Kasumi-1 (cell line): Measurements from ENCODE around the gene MOCOS.
"Not testable (repeated sequence)": the region's sequence is repeated elsewhere in the genome, so short reads cannot be mapped to it uniquely, and the experiment has no call there.

Experiments
- DNase-seq, 2 experiments: peaks; one replicate each; lab custom pipeline; 2025; lab: John Stamatoyannopoulos, UW

Gene MOCOS

DNA sequence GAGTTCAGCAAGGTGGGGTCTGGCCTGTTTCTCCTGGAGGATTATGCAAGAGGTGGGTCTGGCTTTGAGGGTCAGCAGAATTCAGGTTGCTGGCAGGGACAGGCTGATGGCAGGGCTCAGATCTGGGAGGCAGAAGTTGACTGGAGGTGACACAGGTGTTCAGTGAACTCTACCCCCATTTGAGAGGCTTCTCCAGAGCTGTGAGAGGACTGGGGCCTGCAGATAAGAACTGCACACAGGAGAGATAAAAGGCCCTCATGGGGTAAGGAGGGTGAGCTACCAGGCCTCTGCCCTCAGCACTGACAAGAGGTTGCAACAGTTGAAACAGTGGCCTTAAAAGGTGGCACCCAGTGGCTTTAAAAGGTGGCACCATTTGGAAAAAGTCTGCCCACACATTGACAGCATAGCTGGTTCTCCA, 13.1 kb downstream of the MOCOS start:
- no peak for DNase-seq

DNA sequence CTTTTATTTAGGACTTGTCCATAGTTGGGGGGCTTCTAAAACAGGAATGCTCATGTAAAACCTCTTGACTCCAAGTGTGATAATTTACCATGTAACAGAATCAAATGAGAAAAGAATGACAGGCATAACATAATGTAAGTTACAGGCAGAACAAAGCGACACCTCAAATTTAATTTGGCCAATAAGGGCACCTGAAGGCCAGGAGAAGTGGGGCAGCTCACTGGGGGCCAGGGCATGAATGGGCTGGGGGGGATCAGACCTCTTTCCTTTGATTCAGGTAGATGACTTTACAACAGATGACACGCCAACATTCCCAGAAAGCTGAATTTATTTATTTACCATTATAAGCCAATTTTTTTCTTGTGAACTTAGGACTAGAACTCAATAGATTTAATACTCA, 14.5 kb downstream of the MOCOS start:
- no peak for DNase-seq

DNA sequence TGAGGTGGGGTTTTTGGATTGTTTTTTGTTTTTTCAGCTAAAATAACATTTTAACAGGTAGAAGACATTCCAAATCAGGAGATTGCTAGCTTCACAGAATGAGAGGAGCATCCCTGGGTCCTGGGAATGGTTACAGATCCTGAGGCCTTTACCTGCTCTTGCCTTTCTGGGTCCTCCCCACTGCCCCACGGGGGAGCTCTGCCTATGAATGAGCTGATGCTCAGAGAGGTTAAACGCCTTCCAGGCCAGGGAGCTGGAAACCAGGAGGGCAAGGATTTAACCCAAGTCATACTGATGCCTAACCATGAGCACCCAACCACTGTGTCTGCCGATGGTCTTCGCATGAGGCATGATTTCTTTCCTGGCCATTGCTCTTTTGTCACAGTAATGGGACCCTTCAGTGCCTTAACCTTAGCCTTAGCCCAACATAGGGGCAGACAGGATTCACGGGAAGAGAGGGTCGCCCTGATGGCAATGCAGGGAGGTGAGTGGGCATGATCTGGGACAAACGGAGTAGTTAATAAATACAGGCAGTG, 16.1 kb downstream of the MOCOS start:
- DNase-seq, result no peak

DNA sequence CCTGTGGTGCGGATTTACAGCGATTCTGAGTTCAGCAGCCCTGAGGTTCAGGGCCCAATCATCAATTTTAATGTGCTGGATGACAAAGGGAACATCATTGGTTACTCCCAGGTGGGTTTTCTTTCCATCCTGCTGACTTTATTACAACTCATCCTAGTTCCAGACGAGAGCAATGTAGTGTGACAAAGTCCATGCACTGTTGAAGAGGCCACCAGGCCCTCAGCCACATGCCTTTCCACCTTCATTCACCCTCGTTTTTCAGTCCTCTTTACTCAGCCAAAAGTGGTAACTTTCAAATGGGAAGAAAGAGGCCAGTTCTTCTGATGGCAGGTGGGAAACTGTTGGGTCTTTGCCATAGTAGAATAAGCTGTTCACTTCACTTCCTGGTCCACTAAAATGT, 17.9 kb downstream of the MOCOS start:
- no peak for DNase-seq

DNA sequence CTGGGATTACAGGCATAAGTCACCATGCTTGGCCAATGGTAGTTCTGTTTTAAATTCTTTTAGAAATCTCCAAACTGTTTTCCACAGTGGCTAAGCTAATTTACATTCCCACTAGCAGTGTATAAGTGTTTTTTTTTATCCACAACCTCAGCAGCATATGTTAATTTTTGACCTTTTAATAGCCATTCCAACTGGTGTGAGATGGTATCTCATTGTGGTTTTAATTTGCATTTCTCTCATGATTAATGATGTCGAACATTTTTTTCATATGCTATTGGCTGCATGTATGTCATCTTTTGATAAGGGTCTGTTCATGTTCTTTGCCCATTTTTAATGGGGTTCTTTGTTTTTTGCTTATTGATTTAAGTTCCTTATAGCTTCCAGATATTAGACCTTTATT, 20.0 kb downstream of the MOCOS start:
- DNase-seq, result no peak

DNA sequence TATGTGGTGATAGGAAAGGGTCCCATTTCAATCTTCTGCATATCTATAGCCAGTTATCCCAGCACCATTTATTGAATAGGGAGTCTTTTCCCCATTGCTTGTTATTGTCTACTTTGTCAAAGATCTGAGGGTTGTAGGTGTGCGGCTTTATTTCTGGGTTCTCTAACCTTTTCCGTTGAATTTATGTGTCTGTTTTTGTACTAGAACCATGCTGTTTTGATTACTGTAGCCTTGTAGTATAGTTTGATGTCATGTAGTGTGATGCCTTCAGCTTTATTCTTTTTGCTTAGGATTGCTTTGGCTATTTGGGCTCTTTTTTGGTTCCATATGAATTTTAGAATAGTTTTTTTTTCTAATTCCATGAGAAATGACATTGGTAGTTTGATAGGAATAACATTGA, 20.7 kb downstream of the MOCOS start:
- DNase-seq, result not testable (repeated sequence)

DNA sequence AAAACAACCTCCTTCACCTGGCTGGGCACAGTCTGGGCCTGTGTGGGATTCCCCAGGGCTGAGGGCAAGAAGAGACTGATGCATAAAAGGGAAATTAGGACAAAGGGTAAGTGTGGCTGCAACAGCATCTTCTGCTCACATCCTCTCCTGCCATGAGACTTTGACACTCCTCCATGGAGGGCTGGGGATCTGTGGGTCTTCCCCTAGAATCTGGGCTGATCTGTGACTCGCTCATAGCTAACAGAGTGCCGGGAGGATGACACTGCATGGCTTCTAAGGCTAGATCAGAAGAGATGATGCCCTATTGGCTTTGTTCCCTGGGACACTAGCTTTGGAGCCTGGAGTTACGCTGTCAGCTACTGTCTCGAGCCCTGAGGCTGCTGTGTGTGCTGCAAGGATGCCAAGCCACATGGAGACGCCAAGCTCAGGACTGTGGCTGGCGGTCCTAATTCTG, 24.3 kb downstream of the MOCOS start:
- no peak for DNase-seq

DNA sequence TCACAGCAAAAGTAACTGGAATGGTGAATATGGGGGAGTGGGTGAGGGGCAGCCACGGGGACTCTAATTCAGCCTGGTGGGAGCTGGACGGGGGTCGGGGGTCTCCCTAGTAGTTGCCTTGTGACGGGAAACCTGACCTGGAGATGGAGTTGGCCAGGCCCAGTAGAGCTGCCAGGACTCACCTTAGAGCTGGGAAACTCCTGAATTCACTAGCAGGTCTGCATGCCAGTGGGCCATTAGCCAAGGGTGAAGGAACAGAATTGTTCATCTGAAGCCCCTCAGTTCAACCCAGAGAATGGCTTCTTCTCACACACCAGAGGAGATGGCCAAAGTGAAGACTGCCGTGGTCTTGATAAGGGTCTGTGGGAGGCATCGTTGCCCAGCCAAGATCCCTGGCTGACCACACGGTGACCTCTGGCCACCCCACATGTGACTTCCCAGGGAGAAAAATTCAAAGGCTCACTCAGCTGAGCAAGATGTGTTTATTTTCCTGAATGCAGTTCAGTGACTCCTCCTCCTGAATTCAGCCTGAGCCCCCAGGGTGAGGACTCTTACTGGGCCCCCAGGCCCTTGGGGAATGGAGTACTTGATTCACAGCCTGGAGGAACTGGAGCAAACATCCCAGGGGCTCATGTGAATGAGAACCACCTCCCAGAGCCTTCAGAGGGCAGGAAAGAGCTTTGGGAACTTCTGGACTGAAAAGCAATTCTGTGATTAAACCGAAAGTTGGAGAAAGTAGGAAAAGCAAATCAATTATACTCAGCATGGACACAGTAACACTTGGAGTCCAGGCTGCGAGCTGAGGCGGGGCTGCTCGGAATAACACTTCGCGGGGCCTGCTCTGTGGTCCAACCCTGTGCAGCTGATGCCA, 25.2 kb downstream of the MOCOS start:
- DNase-seq, result no peak

DNA sequence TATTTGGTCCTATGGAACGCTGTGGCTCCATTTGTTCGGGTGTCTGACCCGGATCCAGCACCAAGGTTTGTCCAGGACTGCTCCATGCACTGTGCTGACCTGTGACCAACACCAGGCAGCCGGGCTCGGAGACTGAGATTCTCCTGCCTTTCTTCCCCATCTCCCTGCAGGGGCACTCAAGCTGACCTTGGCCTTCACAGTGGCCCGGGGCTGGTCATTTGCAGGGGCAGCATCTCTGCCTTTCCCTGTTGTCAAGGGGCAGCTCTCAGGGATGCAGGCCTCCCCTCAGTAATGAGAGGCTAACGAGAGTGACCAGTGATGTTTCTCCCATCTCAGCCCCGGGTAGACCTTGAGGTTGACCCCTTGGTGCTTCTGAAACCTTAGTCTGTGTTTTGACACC, 27.5 kb downstream of the MOCOS start:
- DNase-seq, result no peak

DNA sequence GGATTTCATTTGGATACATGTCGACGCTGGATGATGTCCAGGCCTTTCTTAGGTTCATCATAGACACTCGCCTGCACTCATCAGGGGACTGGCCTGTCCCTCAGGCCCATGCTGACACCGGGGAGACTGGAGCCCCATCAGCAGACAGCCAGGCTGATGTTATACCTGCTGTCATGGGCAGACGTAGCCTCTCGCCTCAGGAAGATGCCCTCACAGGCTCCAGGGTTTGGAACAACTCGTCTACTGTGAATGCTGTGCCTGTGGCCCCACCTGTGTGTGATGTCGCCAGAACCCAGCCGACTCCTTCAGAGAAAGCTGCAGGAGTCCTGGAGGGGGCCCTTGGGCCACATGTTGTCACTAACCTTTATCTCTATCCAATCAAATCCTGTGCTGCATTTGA, 28.3 kb downstream of the MOCOS start:
- DNase-seq, result no peak

DNA sequence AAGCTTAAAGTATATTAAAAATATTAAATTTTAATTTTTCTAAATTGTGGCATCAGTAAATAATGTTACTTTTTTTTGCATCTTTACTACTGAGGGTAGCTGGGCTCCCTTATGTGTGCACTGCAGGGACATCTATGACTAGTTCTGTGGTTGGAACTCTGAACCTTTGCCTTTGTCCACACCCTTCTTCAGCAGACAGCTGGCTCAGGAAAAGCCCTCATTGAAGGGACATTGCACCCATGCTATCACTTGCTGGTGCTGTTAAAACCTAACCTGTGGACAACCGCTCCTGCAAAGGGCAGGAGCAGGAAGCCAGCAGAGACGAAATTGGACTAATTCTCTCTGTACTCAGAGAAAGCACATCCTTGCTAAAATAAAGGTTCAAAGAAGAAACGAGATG, 30.1 kb downstream of the MOCOS start:
- no peak for DNase-seq

DNA sequence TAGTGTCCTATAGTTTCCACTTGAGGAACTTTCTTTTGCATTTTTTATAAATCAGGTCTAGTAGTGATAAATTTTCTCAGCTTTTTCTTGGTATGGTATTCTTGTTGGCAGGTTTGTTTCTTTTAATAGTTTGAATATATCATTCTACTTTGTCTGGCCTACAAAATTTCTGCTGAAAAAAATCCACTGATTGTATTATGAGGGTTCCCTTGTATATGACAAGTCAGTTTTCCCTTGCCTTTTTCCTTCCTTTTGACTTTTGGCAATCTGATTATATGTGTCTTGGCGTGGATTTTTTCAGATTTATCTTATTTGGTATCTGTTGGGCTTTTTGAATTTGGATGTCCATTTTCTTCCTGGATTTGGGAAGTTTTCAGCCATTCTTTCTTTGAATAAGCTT, 41.9 kb downstream of the MOCOS start:
- DNase-seq, result no peak

DNA sequence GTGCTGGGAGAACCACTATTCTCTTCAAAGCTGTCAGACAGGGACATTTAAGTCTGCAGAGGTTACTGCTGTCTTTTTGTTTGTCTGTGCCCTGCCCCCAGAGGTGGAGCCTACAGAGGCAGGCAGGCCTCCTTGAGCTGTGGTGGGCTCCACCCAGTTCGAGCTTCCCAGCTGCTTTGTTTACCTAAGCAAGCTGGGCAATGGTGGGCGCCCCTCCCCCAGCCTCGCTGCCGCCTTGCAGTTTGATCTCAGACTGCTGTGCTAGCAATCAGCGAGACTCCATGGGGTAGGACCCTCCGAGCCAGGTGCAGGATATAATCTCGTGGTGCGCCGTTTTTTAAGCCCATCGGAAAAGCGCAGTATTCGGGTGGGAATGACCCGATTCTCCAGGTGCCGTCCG, 53.2 kb downstream of the MOCOS start:
- not testable (repeated sequence) for DNase-seq

DNA sequence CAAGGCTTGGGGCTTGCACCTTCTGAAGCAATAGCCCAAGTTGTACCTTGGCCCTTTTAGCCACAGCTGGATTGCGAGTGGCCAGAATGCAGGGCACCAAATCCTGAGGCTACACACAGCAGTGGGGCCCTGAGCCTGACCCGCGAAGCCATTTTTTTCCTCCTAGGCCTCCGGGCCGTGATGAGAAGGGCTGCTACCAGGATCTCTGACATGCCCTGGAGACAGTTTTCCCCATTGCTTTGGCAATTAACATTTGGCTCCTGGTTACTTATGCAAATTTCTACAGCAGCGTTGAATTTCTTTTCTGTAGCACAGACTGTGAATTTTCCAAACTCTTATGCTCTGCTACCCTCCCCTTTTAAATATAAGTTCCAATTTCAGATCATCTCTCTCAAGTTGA, 54.5 kb downstream of the MOCOS start:
- DNase-seq, result no peak

DNA sequence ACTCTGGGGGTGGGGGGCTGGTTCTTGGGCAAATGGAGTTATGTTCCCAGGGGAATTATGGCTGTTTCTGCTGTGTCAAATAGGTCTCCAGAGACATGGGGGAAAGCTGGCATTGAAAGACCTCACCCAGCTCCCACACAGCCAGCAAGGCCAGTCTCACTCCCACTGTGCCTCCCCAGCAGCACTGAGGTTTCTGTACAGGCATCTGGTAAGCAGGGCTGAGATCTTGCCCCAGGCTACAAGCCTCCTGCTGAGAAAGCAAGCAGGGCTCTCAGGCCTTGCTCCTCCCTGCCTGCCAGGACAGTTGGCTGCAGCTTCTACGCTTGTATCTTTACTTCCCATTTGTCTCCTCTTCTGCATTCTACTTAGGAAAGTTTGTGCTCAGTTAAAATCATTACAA, 59.7 kb downstream of the MOCOS start:
- DNase-seq, result no peak

DNA sequence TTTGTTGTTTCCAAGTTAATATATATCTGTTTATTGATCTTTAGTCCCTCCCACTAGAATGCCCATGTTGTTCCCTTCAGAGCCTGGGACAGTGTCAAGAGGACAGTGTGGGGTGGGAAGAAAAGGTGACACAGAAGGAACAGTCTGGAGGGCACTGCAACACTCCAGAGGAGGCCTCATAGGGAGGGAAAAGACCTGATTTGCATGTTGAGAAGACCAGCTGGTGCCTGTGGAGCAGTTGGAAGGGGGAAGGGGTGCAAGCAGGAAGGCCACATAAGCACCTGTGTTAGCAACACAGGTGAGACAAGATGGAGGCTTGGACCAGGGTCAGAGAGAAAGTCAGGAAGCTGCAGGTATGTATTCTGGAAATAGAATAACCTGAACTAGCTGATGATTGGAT, 62.1 kb downstream of the MOCOS start:
- no peak for DNase-seq

DNA sequence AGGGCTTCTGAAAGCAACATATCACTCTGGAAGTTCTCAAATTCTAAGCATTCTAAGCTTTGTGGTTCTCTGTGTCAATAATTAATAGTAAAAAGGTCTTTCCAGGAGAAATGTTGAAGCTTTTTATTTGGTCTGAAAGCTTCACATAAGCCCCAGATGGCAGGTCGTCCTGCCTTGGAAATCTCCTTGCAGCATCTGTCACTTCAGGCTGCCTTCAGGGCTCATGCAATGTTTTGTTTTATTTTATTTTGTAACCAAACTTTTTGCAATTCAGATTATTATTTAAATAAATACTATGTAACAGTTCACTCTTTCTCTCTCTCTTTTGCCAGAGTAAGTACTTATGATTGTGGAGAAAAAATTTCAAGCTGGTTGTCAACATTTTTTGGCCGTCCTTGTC, 63.5 kb downstream of the MOCOS start:
- DNase-seq, result no peak

DNA sequence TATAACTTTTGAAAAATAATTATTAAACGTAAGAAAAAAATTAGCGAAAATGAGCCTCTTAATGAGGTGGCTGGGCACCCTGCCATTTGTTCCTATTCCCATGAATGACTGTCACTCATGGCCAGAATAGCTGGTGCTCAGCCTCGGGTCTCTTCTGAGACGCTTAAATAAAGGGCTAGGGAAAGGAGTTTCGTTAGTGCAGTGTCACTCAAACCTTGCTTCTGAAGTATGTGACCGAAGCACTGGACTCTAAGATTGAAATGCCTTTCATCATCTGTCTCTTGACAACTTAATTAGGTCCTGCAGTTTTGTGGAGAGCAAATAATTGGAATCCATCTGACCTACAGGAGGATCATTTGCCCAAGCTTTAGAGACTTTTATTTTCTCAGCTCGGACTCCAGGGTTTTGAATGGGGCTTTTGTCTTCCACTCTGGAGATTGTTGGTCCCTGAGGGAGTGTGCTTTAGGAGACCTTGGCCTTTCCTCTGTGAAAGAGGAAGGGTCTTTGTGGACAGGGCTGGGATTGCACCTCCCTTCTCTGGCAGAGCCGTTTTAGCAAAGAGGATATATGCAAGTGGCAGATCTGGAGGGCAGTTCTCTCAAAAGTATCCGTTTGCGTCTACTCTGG, 67.9 kb downstream of the MOCOS start:
- DNase-seq, result no peak

DNA sequence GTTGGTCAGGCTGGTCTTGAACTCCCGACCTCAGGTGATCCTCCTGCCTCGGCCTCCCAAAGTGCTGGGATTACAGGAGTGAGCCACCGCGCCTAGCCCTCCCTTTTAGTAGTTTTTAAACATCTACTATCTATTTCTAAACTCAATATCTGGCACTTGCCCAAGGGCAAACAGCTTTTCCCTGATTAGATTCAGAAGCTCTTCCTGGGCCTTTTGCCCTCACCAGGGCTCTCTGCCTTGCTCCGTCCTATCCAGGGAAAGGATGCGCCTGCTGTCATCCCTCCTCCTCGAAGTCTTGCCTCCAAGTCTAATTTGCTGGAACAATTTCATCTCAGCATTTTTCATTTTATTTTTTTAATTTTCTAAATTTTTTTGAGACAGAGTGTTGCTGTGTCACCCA, 68.8 kb downstream of the MOCOS start:
- DNase-seq, result no peak

DNA sequence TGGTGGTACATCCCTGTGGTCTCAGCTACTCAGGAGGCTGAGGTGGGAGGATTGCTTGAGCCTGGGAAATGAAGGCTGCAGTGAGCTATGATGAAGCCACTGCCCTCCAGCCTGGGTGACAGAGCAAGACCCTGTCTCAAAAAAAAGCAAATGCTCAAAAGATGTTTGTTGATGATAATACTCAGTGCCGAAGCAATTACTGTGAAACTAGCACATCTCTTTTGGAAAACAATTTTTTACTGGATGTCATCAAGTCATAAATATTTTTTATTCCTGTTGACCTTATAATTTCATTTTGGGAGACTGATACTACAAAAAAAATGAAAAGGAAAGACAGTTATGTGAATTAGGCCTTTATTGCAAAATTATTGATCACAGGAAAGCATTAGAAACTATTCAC, 75.7 kb downstream of the MOCOS start:
- DNase-seq, result no peak

DNA sequence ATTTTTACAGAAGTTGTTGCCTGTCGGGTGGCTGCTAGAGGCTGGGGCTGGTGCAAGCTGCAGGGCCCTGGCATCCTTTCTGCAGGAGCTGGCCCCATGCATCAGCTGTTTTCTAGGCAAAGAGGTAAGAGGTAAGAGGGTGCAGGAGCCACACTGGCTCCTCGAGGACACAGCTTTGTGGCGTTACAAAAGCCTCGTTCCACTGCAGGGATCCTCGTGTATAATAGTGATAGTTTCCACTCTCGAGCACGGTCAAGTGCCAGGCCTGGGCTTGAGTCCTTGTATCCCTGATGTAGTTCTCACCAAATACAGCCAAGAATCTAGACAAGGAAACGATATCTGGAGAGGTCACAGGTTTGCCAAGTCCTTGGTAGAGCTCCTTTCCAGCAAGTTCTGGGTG, 77.0 kb downstream of the MOCOS start:
- no peak for DNase-seq

DNA sequence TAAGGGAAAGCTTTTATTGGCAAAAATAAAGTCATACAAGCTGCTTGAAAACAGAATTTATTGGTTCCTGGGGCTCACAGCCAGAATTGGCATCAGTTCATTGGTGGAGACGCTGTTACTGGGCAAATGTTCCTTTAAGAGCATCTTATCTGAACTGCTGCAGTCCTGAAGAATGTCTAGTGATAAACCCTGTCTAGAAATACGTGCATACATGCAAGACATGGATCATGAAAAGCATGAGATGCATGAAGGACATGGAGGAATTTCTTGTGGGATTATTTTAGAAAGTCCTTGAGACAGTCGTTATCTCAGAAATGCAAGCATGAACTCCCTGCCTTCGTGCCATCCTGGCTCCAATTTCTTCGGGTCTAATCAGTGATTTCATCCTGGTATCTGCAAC, 77.7 kb downstream of the MOCOS start:
- no peak for DNase-seq

DNA sequence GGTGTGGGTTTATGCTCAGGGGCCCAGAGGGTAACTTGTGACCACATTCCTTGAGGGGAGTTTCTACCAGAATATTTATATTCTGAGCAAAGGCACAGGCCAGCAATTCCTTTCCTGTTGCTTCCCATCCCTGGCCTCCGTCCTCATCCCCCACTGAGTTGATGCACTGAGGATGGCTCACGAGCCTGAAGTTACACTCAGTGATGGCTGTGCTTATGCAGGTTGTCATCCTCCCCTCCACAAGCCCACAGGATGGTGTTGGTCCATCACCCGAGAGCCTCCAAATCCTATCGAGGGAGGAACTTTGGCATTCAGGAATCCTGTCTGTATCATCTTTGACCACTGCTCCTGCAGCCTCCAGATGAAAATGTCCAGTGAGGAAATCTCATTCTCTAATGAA, 81.9 kb downstream of the MOCOS start:
- no peak for DNase-seq
